ENCODE data around the gene EMSY. TPM values are rescaled to one million over a fixed set of nuclear protein-coding genes. Genes with fewer than 3 reads are reported as not detected.
"Not testable (repeated sequence)": the region's sequence is repeated elsewhere in the genome, so short reads cannot be mapped to it uniquely, and the experiment has no call there.

EMSY gene
- total and polyA plus RNA-seq, 9 of the 15 experiments (the other 6 are each of a cell fraction or from before 2014, with no cell fraction given) = 12.7 to 25.4 (median 17.9) TPM

GRCh38 chr11:76401484-76401883 lies 43.3 kb upstream of the EMSY start:
- H3K4me3 ChIP-seq; H3K4me1 ChIP-seq (replicated peaks in 1 of 2; ENCODE audit: control insufficient read depth in 2 of 2, insufficient read depth in 2 of 2, low read length in 2 of 2); H3K27ac ChIP-seq (ENCODE audit: extremely low read depth, low read depth, low read length); DNase-seq (ENCODE audit: extremely low read depth in 1 of 4, low spot score in 3 of 4); in situ Hi-C loops (cut with MboI); H3K36me3 ChIP-seq (ENCODE audit: control insufficient read depth, insufficient read depth, low read length); H3K9me1 ChIP-seq (ENCODE audit: control insufficient read depth, insufficient read depth, low read length); FAIRE-seq; H2AFZ ChIP-seq (ENCODE audit: low read depth, low read length); intact Hi-C loops (cut with micrococcal nuclease); CTCF ChIA-PET (ENCODE audit: low intra/inter-chr PET ratio); BruUV-seq (replicated peaks); ATAC-seq; H3K79me2 ChIP-seq (ENCODE audit: control insufficient read depth, insufficient read depth, low read length); H3K9me3 ChIP-seq (replicated peaks; ENCODE audit: control insufficient read depth, insufficient read depth, low read depth, low read length); H3K9ac ChIP-seq (ENCODE audit: insufficient read depth in 1 of 2, low read depth in 2 of 2, low read length in 2 of 2); H4K20me1 ChIP-seq (replicated peaks; ENCODE audit: control insufficient read depth, insufficient read depth, low read length); H3K4me2 ChIP-seq (ENCODE audit: insufficient read depth, low read length): not testable (repeated sequence)
- POLR2A ChIA-PET = interaction anchor here (0.6 to 1.6 kb wide), 2 partner anchors 12 to 58 kb away, joined by 3 to 6 read pairs; no protein-coding TSS in a partner anchor
- peaks cover 11 to 33% of the 10 kb centered on the region in 2 experiments; a peak in 4 of 5 replicates for H3K27me3 ChIP-seq (ENCODE audit: control insufficient read depth in 2 of 2, insufficient read depth in 2 of 2, low read length in 2 of 2)
- WGBS (ENCODE audit: insufficient coverage, low coverage, missing lambda C conversion rate) = 10% methylated on average over 7 of the region's 8 CpGs

GRCh38 chr11:76406359-76406758 lies 38.5 kb upstream of the EMSY start:
- no peaks in the 10 kb centered on the region for H3K9me3 ChIP-seq (replicated peaks; ENCODE audit: control insufficient read depth, insufficient read depth, low read depth, low read length)
- H3K79me2 ChIP-seq (ENCODE audit: control insufficient read depth, insufficient read depth, low read length) = no peaks in the 10 kb centered on the region
- no peaks in the 10 kb centered on the region for H3K4me1 ChIP-seq (replicated peaks in 1 of 2; ENCODE audit: control insufficient read depth in 2 of 2, insufficient read depth in 2 of 2, low read length in 2 of 2)
- ATAC-seq = no peak
- WGBS (ENCODE audit: insufficient coverage, low coverage, missing lambda C conversion rate) = 31% methylated on average over 4 of the region's 4 CpGs
- no peak overlapping the region for H3K27ac ChIP-seq (ENCODE audit: extremely low read depth, low read depth, low read length)
- FAIRE-seq = no peak
- in situ Hi-C loops (cut with MboI) (no loop called here), intact Hi-C loops (cut with micrococcal nuclease) (no loop called here)
- H3K4me2 ChIP-seq (ENCODE audit: insufficient read depth, low read length) = no peak overlapping the region
- H2AFZ ChIP-seq (ENCODE audit: low read depth, low read length) = no peak overlapping the region
- peaks cover 10 to 42% of the 10 kb centered on the region in 2 experiments; a peak in 4 of 5 replicates for H3K27me3 ChIP-seq (ENCODE audit: control insufficient read depth in 2 of 2, insufficient read depth in 2 of 2, low read length in 2 of 2)
- ChIA-PET CTCF (ENCODE audit: low intra/inter-chr PET ratio) (no interaction called here), POLR2A (interaction anchor here (0.6 kb wide), 2 partner anchors 81 to 184 kb away, joined by 3 read pairs; no protein-coding TSS in a partner anchor)
- H3K4me3 ChIP-seq = no peak overlapping the region
- no peak overlapping the region for H3K9ac ChIP-seq (ENCODE audit: insufficient read depth in 1 of 2, low read depth in 2 of 2, low read length in 2 of 2)
- H3K36me3 ChIP-seq (ENCODE audit: control insufficient read depth, insufficient read depth, low read length) = no peaks in the 10 kb centered on the region
- H3K9me1 ChIP-seq (ENCODE audit: control insufficient read depth, insufficient read depth, low read length) = no peaks in the 10 kb centered on the region
- no TSS peak for BruUV-seq (replicated peaks)
- no peaks in the 10 kb centered on the region for H4K20me1 ChIP-seq (replicated peaks; ENCODE audit: control insufficient read depth, insufficient read depth, low read length)
- no peak for DNase-seq (ENCODE audit: extremely low read depth in 1 of 4, low spot score in 3 of 4)
- TF ChIP-seq POLR3G (IDR thresholded peaks at IDR 0.05; ENCODE audit: extremely low read depth, insufficient read length, insufficient replicate concordance) (no peak), ZNF324 (CRISPR knock-in tag; IDR thresholded peaks at IDR 0.05) (no peak), STAT5B (CRISPR knock-in tag; IDR thresholded peaks at IDR 0.05) (no peak), MEIS2 (IDR thresholded peaks at IDR 0.05; ENCODE audit: partially characterized antibody) (no peak), CEBPG (CRISPR knock-in tag; IDR thresholded peaks at IDR 0.05) (no peak), CEBPG (tag; conservative IDR thresholded peaks at IDR 0.05 in 1 of 2, IDR thresholded peaks at IDR 0.05 in 1 of 2) (no peak), ID3 (CRISPR knock-in tag; IDR thresholded peaks at IDR 0.05) (no peak), ID3 (tag; IDR thresholded peaks at IDR 0.05) (no peak), HOXB6 (CRISPR knock-in tag; IDR thresholded peaks at IDR 0.05; ENCODE audit: borderline replicate concordance) (no peak), BRF2 (IDR thresholded peaks at IDR 0.05; ENCODE audit: borderline replicate concordance, insufficient read depth, insufficient read length) (no peak), MTA3 (IDR thresholded peaks at IDR 0.05; ENCODE audit: borderline replicate concordance) (no peak), ZNF436 (CRISPR knock-in tag; IDR thresholded peaks at IDR 0.05) (no peak), TARDBP (IDR thresholded peaks at IDR 0.05) (no peak), L3MBTL2 (IDR thresholded peaks at IDR 0.05) (no peak), THRA (IDR thresholded peaks at IDR 0.05) (no peak)

Measured in K562 (cell line).